IMR-90 (cell line): Measurements from ENCODE around the gene ELFN1.

ENCODE experiments used
- CTCF ChIP-seq: conservative IDR thresholded peaks from 2 replicates; pipeline ENCODE4 v1.5.1; 2012; ENCODE audit warnings: mild to moderate bottlenecking, low read depth, low read length, improper control_type of control experiment
- MXI1 ChIP-seq: IDR thresholded peaks from 2 replicates; pipeline ENCODE4 v1.6.1; 2012; ENCODE audit warnings: low read depth, mild to moderate bottlenecking, low read length, moderate library complexity, borderline replicate concordance
- POLR2A ChIP-seq: IDR thresholded peaks from 2 replicates; pipeline ENCODE4 v1.6.1; 2012; ENCODE audit warnings: mild to moderate bottlenecking, low read depth, low read length
- RAD21 ChIP-seq: IDR thresholded peaks from 2 replicates; pipeline ENCODE4 v1.6.1; 2012; ENCODE audit warnings: low read length, improper control_type of control experiment

- no peak for TF ChIP-seq RAD21
- TF ChIP-seq CTCF = no peak
- TF ChIP-seq POLR2A = no peak
- no peak for TF ChIP-seq MXI1
These were observed 65.9 kb downstream of the ELFN1 start for GRCh38 chr7:1735806-1736483.
